HG03432 (cell line): ENCODE measurements around the gene PRPS1.
"Not testable (repeated sequence)": the region's sequence is repeated elsewhere in the genome, so short reads cannot be mapped to it uniquely, and the experiment has no call there.

Experiments used
- ATAC-seq: cut with Tn5 transposase; IDR thresholded peaks from one replicate; pipeline ENCODE4 v1.9.1; 2021; ENCODE audit warnings: mild to moderate bottlenecking, moderate library complexity; ENCODE audit not compliant: unreplicated experiment

PRPS1 gene

DNA sequence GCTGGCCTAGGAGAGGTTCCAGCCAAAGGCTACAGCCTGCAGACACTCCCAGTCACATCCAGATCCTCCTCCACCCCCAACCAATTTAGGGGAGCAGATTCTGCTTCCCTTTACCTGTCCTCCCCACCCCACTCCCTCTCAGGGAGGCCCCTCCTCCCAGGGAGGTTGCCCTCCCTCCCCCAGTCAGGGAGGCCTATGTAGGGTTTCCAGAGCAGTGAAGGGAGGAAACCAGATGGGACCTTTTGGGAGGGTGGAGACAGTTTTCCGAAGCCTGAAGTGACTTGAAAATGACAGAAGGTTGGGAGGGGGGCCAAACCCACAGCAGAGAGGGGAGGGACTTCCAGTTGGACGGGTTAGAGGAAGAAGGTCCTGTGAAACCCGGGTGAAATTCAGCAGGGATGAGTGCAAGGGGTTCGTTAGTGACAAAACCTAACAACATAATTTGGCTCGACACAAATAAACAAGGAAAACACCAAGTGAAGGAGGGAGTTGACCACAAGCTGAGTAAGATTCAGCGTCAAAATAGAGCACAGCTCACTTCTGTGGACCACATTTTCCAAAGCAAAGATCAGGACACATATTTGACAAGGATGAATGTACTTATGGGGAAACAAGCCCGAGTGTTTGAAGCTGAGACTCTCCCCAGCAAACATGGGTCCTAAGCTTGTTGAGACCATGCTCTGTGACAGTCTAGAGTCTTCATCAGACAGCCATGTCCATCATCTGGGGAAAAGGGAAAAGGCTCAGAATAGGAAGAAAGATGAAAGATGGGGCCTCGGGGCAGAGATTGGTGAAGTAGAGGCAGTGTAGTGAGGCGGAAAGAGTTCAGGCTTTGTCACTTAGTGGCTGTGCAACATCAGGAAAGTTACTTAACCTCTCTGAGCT, 46.4 kb downstream of the PRPS1 start:
- ATAC-seq = peak; percentile 19

DNA sequence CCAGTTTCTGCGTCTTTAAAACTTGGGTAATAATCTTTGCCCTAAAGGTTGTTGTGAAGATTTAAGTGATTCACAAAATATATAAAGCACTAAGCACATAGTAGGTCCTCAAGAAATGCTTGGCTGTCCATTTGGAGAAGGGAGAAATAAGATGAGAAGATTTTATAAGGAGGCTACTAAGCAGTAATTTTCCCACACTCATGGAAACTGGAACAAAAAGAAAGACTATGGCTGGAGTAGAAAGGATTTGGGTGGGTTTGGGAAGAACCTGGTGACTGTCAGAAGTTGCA, 47.0 kb downstream of the PRPS1 start:
- ATAC-seq = no peak

DNA sequence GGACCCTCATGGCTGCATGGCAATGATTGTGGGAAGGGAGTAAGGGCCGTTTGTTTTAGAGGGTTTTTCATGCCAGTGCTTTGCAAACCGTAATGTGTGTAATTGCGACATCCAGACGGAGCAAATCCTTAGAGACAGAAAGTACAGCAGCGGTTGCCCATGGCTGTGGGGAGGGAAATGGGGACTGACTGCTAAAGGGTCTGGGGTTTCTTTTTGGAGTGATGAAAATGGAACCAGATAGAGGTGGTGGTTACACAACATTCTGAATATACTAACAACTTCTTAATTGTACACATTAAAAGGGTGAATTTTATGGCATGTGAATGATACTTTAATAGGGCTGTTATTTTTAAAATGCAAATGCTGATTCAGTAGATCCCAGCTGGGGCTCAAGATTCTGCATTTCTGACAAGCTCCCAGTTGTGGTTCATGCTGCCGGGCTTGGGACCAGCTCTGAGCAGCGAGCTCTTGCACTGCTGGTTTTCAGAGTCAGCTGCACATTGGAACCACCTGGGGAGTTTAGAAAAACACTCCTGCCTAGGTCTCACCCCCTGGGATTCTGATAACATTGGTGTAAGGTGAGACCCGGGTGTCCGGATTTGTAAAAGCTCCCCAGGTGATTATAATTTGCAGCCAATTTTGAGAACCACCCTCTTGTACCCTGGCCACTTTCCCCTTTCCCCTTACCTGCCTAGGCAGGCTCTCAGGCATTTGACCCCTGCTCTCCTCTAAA, 47.7 kb downstream of the PRPS1 start:
- ATAC-seq = no peak

DNA sequence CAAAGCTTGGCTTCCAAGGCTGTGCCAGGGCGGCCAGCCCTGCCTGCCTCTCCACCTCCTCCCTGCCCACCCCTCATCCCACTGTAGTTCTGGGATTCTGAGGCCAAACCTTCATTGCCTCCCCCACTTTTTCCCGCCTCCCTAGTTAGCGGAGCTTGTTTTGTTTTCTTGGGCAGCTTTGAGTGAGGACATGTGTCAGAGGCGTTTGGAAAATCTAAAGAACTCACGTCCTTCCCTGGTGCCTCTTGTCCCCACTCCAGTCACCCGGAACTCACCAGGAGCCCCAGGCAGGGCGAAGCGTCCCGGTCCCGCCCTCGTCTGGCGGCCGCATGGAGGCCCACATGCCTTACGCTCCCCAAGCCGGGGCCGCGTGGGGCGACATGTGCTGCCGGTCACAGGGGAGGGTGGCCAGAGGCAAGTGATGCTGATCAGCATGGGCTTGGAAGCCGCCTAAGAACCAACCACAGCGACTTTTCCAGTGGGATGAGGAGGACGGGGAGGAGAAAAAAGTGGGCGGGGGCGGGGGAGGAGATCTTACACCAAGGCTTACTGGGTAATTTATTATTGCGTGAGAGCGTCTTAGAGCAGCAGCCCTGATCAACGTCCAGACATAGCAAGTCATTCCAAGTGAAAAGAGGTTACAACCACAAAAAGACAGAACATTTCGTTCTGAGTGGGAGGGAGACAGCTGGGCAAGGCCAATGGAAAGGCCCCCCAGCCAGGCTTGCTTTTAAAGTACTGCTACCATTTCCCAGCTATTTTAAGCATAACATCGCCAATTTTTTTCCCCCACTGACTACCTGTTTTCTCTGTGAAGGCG, 48.5 kb downstream of the PRPS1 start:
- peak; percentile 26 for ATAC-seq

DNA sequence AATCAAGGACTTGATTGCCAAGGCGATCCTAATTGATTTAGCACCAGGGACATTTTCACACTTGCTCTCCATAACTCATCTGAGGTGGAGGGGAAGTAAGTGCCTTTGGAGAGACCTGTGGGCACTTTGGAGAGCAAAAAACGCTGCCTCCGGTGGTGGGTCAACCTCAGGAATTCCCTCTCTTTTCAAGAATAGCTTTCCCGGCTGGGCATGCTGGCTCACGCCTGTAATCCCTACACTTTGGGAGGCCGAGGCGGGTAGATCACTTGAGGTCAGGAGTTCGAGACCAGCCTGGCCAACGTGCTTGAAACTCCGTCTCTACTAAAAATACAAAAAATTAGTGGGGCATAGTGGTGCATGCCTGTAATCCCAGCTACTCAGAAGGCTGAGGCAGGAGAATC, 49.2 kb downstream of the PRPS1 start:
- no peak for ATAC-seq

DNA sequence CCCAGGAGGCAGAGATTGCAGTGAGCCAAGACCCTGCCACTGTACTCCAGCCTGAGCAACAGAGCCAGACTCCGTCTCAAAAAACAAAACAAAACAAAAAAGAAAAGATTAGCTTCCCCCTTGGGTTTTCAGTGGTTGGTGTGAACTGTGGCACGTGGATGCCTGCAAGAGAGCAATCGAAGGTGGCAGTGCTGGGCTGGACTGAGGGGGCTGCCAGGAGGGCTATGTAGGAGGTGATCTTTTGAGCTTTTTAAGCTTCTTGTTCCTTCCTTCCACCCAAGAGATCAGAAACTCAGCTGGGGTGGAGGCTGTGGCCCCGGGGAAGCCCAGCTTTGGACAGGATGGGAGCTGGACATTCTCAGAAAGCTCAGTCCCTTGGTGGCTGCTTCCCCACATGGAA, 49.6 kb downstream of the PRPS1 start:
- ATAC-seq = no peak

DNA sequence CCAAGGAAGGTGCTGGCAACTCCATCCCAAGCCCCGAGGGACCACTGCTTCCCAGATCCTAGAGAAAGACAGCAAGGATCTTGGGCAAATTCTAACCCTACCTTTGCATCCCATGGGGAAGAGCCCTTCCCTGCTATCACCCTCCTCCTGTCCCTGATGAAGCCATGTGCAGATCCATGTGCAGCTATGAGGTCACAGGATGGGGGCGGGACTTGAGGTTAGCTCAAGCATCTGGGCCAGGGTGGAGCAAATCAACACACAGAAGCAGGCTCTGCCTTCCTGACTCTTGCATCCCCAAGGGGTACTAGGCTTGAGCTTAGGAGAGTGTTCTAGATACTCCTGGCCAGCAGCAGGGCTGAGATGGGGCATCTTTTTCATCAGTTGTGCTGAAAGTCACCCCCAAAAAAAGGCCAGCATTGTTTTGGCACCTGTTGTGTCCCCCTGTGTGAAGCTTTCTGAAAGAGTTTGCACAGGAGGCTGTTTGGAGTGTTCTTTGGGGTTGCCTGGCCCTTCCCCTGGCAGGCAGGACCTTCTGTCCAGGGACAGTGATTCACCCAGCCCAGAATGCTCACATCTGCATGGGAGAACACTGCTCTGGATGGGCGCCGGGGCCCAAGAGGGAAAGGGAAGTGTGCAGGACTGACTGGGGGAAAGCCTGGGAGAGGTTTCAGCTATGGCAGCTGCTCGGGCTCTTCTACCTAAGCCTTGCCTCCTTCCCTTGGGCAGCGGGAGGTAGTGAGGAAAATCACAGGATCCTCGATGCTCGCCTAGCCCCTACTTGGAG, 50.8 kb downstream of the PRPS1 start:
- ATAC-seq = peak; percentile 22

DNA sequence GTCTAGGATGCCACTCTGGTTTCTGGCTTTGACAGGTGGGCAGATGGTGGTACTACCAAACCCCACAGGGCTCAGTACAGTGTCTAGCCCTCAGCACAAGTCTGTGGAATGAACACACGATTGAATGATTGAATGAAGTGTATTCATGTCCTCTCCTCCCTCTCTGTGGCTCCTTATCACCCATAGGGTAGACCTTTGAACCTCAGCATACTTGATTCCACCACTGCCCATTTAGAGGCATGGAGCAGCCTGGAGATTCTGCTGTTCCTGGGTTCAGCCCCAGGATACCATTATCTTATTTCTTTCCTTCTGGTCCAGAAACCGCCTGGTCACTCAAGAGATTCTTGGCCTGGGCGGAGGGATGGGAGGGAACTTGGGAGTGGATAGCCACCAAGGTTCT, 53.9 kb downstream of the PRPS1 start:
- ATAC-seq = no peak

DNA sequence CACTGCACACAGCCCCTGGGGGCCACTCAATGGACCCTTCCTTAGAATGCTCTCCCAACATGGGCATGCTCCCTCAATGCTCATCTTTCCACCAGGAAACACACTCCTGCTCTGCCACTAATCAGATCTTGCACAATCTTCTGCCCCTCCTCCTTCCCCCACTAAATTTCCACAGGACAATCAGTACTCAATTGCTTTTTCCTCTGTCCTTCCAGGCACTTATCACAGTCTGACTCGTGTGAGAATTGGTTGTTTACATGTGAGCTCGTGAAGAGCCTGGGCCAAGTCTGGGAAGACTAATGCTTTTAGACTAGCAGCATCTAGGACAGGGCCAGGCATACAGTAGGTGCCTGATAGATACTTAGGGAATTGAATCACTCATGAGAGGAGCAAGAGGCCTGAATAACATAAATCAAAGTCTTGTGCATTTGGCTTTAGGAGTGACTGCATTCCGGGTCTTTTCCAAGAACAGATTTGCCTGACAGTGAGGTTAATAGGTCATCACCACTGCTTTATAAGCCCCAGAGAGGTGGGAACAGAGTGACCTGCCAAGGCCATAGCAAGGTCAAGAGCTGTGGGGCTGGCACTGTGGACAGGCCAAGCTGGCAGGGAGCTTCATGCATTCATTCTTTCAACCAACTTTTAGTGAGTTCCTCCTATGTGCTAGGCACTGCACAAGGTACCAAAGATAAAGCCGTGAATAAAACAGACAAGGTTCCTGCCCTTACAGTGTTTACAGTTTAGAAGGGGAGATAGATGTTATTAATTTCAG, 55.0 kb downstream of the PRPS1 start:
- ATAC-seq = no peak

DNA sequence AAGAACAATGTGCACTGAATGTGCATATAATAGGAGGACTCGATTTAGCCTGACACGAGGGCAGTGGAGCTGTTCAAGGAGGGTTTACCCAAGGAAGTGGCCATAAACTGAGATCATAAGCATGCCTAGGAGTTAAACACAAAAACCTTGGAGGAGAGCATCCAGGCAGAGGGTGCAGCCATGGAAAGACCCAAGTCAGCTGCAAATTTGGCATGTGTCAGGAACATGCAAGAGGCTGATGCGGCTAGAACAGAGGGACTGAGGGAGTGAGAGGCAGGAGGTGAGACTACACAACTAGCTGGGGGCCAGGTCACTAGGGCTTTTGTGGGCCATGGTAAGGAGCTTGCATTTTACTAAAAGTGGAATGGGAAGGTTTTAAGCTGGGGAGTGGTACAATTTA, 55.6 kb downstream of the PRPS1 start:
- no peak for ATAC-seq

DNA sequence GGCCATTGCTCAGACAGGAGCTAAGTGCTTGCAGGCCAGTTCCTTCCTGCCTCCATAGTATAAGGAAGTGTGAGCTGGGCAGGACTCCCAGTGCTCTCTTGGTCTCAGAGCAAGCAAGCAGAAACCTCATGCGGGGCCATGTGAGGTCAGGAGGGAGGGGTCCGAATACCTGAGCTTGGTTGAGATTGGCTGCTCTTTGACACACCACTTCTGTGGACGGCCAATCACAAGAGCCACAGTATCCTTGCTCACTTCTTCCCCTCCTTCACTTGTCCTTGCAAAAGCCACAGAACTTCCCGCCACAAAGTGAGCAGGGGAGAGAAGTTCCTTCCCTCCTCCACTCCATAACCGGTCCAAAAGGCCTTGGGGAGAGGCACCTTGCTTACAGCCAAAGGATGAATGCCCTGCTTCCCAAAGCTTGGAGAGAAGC, 56.7 kb downstream of the PRPS1 start:
- peak; percentile 94 for ATAC-seq

DNA sequence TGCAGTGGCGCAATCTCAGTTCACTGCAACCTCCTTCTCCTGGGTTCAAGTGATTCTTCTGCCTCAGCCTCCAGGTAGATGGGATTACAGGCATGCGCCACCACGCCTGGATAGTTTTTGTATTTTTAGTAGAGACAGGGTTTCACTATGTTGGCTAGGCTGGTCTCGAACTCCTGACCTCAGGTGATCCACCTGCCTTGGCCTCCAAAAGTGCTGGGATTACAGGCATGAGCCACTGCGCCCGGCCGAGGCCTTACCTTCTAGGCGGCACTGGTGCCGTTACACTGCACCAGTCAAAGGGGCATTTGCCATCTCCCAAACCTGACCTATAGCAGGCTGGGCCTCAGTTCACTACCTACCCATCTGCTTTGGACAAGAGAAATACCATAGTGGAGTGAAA, 57.3 kb downstream of the PRPS1 start:
- not testable (repeated sequence) for ATAC-seq

DNA sequence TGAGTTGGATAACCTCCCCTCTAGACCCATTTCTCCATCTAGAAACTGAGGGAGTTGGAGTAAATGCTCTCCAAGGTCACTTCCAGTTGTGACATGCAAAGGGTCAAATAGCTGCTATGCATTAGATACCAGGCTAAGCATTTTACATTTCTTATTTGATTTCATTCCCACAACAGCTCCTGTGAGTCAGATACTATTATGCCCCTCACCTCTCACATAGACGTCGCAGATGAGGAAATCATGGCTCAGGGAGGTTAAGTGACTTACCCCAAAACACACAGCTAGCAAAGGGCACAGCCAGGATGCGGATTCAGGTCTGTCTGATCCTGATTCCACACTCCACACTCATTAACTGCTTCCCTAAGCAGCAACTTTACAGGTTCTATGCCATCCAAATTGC, 57.7 kb downstream of the PRPS1 start:
- ATAC-seq = no peak

DNA sequence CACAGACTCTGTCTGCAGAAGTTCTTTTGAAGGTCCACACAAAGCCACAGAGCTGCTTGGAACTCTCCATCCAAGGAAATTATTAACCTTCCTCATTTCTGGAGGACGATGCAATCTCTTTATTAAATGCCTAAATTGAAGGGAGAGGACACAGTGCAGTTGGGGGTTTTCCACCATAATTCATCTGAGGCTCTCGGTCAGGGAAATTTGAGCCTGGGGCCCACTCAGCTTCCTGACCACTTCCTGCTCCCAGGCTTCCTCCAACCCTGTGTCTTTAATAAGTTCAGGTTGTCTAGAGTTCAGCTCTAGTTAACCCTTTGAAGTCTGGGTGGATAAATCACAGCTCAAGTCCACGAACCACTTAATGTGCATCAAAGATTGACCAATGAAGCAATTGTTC, 58.5 kb downstream of the PRPS1 start:
- ATAC-seq = no peak

DNA sequence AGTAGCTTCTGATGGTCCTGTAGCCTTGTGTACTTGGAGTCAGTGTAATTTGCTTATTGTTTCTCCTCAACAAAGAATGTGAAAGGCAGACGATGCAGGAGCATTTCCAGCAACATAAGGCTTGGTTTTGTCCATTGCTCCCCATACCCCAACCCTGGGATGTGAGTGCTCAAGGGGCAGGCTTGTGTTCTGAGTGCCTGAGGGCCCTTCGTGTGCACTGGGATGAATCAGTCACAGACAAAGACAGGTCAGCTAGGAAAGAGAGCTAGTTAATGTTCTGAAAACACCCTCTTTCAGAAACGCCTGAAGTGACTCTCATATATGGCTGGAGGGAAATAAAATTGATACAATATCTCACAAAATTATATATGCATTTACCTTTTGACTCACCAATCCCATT, 59.1 kb downstream of the PRPS1 start:
- no peak for ATAC-seq

DNA sequence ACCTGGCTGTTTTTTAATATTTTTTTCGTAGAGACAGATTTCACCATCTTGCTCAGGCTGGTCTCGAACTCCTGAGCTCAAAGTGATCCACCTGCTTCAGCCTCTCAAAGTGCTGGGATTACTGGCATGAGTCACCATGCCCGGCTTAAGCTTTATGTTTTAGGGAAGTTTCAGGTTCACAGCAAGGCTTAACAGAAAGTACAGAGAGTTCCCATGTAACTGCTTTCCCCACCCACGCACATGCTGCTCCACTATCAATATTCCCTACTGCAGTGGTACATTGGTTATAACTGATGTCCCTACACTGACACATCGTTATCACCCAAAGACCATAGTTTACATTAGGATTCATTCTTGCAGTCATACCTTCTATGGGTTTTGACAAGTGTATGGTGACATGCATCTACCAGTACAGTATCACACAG, 62.7 kb downstream of the PRPS1 start:
- no peak for ATAC-seq

DNA sequence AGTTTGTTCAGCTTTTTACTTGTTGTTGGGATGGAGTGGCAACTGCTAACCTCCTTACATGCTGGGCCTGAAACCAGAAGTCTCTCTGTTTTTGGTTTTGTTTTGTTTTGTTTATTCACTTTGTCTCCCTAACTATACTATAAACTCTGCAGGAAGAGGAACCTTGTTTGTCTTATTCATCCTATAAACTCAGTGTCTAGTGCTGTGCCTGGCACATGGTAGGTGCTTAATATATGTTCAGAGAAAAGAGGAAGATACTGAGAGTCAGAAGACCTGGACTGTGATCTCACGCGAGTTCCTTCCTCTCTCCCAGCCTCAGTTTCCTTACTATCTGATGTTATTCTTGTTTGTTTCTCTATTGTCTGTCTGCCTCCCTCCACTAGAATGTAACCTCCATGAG, 71.3 kb downstream of the PRPS1 start:
- ATAC-seq = no peak

DNA sequence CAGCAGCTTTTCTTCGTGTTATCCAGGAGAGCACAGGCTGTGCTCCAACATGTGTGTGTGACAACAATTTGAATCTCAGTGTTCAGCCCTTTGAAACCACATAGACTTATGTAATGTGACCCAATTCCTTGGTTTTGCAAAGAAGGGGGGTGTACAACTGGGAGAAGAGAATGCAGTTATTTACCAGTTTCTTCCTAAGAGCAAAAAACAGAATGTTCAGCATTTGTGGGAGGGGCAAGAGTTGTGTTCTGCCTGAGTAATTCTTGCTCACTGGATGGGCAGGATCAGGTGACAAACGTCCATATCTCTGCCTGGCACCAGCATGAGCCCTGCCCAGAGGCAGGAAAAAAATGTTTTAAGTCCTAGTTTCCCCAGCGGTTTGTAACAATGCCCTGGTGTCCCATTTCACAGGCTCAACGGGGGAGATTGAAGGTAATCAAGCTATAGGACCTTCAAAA, 72.0 kb downstream of the PRPS1 start:
- ATAC-seq = no peak
